K562 (cell line): ENCODE data around the gene YBX3. TPM values are rescaled to one million over a fixed set of nuclear protein-coding genes. Genes with fewer than 3 reads are reported as not detected.

Experiments used
- polyA plus RNA-seq, 8 experiments: library from polyadenylated mRNA; depleted of rRNA in 4 of 8; stranded (reverse) in 5 of 8; unstranded in 3 of 8; fragments of >200 nt; fragmentation: Nextera tagmentation in 2 of 8; fragmentation: Illumina TruSeq in 1 of 8; extraction: Ambion mirVana in 2 of 8; extraction: Trizol in 1 of 8; gene quantifications; 2 replicates each; pipeline versions ENCODE4 v1.2.1 to v1.2.3, GENCODE V29; 2011 to 2014; ENCODE audit warnings: inconsistent platforms in 1 of 8, missing spikeins in 1 of 8
- total RNA-seq, 7 experiments: library from RNA; depleted of rRNA in 6 of 7; stranded (reverse); fragments of >200 nt in 6 of 7; fragmentation: Illumina TruSeq in 2 of 7; extraction: Trizol in 2 of 7; gene quantifications; 2 replicates each; pipeline versions ENCODE4 v1.2.1 to v1.2.3, GENCODE V29; 2011 to 2021; ENCODE audit warnings: low replicate concordance in 1 of 7

YBX3 gene
- total and polyA plus RNA-seq, 9 of the 15 experiments (the other 6 are each of a cell fraction or from before 2014, with no cell fraction given) = 47.0 to 239 (median 81.5) TPM

Other genes with a start within 250 kb of the YBX3 start
Only the 7 nearest of the 12 such genes appear.
- 50.7 and 57.0 TPM in 2 replicates for gene MAGOHB, start 109.7 kb downstream of the YBX3 start, total RNA-seq (2014; rRNA removed)
- 94.5 and 110 TPM in 2 replicates for gene MAGOHB, start 109.7 kb downstream of the YBX3 start, total RNA-seq (2014; rRNA removed; fragmentation: Illumina TruSeq; extraction: Trizol)
- gene MAGOHB, start 109.7 kb downstream of the YBX3 start, total RNA-seq (2015; rRNA removed; fragmentation: Illumina TruSeq; extraction: Trizol) = 78.2 and 85.4 TPM in 2 replicates
- 55.4 and 62.3 TPM in 2 replicates for gene MAGOHB, start 109.7 kb downstream of the YBX3 start, total RNA-seq (2021)
- gene MAGOHB, start 109.7 kb downstream of the YBX3 start, polyA plus RNA-seq (2011; rRNA removed) = 42.2 and 58.0 TPM in 2 replicates
- gene MAGOHB, start 109.7 kb downstream of the YBX3 start, polyA plus RNA-seq (2014; fragmentation: Illumina TruSeq; extraction: Trizol) = 34.5 and 34.7 TPM in 2 replicates
- 100 to 1,000 TPM; 168 to 177 TPM for gene MAGOHB, start 109.7 kb downstream of the YBX3 start, polyA plus RNA-seq (2014; fragmentation: Nextera tagmentation; extraction: Ambion mirVana)
- gene MAGOHB, start 109.7 kb downstream of the YBX3 start, polyA plus RNA-seq (2014; rRNA removed) = 79.6 and 87.9 TPM in 2 replicates
- gene STYK1, start 49.3 kb downstream of the YBX3 start, total RNA-seq (2014; rRNA removed) = 0.16 and 0.64 TPM in 2 replicates
- gene STYK1, start 49.3 kb downstream of the YBX3 start, total RNA-seq (2014; rRNA removed; fragmentation: Illumina TruSeq; extraction: Trizol) = 0.38 and 1.1 TPM in 2 replicates
- 0.34 and 1.8 TPM in 2 replicates for gene STYK1, start 49.3 kb downstream of the YBX3 start, total RNA-seq (2015; rRNA removed; fragmentation: Illumina TruSeq; extraction: Trizol)
- 0.31 and 0.95 TPM in 2 replicates for gene STYK1, start 49.3 kb downstream of the YBX3 start, total RNA-seq (2021)
- gene STYK1, start 49.3 kb downstream of the YBX3 start, polyA plus RNA-seq (2011; rRNA removed) = 0.31 and 0.38 TPM in 2 replicates
- 0.36 and 0.56 TPM in 2 replicates for gene STYK1, start 49.3 kb downstream of the YBX3 start, polyA plus RNA-seq (2014; fragmentation: Illumina TruSeq; extraction: Trizol)
- under 1 TPM; 0.44 to 0.67 TPM for gene STYK1, start 49.3 kb downstream of the YBX3 start, polyA plus RNA-seq (2014; fragmentation: Nextera tagmentation; extraction: Ambion mirVana)
- 0.11 and 0.46 TPM in 2 replicates for gene STYK1, start 49.3 kb downstream of the YBX3 start, polyA plus RNA-seq (2014; rRNA removed)
- gene TAS2R7, start 79.3 kb upstream of the YBX3 start, total RNA-seq (2014; rRNA removed) = not detected in 2 replicates
- not detected in 2 replicates for gene TAS2R7, start 79.3 kb upstream of the YBX3 start, total RNA-seq (2014; rRNA removed; fragmentation: Illumina TruSeq; extraction: Trizol)
- not detected in 2 replicates for gene TAS2R7, start 79.3 kb upstream of the YBX3 start, total RNA-seq (2015; rRNA removed; fragmentation: Illumina TruSeq; extraction: Trizol)
- gene TAS2R7, start 79.3 kb upstream of the YBX3 start, total RNA-seq (2021) = not detected in 2 replicates
- not detected in 2 replicates for gene TAS2R7, start 79.3 kb upstream of the YBX3 start, polyA plus RNA-seq (2011; rRNA removed)
- not detected in 2 replicates for gene TAS2R7, start 79.3 kb upstream of the YBX3 start, polyA plus RNA-seq (2014; fragmentation: Illumina TruSeq; extraction: Trizol)
- not detected for gene TAS2R7, start 79.3 kb upstream of the YBX3 start, polyA plus RNA-seq (2014; fragmentation: Nextera tagmentation; extraction: Ambion mirVana)
- gene TAS2R7, start 79.3 kb upstream of the YBX3 start, polyA plus RNA-seq (2014; rRNA removed) = not detected in 2 replicates
- gene TAS2R8, start 84.0 kb upstream of the YBX3 start, total RNA-seq (2014; rRNA removed) = not detected in 2 replicates
- not detected in 2 replicates for gene TAS2R8, start 84.0 kb upstream of the YBX3 start, total RNA-seq (2014; rRNA removed; fragmentation: Illumina TruSeq; extraction: Trizol)
- gene TAS2R8, start 84.0 kb upstream of the YBX3 start, total RNA-seq (2015; rRNA removed; fragmentation: Illumina TruSeq; extraction: Trizol) = not detected in 2 replicates
- gene TAS2R8, start 84.0 kb upstream of the YBX3 start, total RNA-seq (2021) = not detected in 2 replicates
- not detected in 2 replicates for gene TAS2R8, start 84.0 kb upstream of the YBX3 start, polyA plus RNA-seq (2011; rRNA removed)
- gene TAS2R8, start 84.0 kb upstream of the YBX3 start, polyA plus RNA-seq (2014; fragmentation: Illumina TruSeq; extraction: Trizol) = not detected in 2 replicates
- not detected for gene TAS2R8, start 84.0 kb upstream of the YBX3 start, polyA plus RNA-seq (2014; fragmentation: Nextera tagmentation; extraction: Ambion mirVana)
- not detected in 2 replicates for gene TAS2R8, start 84.0 kb upstream of the YBX3 start, polyA plus RNA-seq (2014; rRNA removed)
- gene TAS2R9, start 86.8 kb upstream of the YBX3 start, total RNA-seq (2014; rRNA removed) = not detected in 2 replicates
- not detected in 2 replicates for gene TAS2R9, start 86.8 kb upstream of the YBX3 start, total RNA-seq (2014; rRNA removed; fragmentation: Illumina TruSeq; extraction: Trizol)
- gene TAS2R9, start 86.8 kb upstream of the YBX3 start, total RNA-seq (2015; rRNA removed; fragmentation: Illumina TruSeq; extraction: Trizol) = not detected in 2 replicates
- not detected in 2 replicates for gene TAS2R9, start 86.8 kb upstream of the YBX3 start, total RNA-seq (2021)
- gene TAS2R9, start 86.8 kb upstream of the YBX3 start, polyA plus RNA-seq (2011; rRNA removed) = not detected in 2 replicates
- gene TAS2R9, start 86.8 kb upstream of the YBX3 start, polyA plus RNA-seq (2014; fragmentation: Illumina TruSeq; extraction: Trizol) = not detected in 2 replicates
- not detected for gene TAS2R9, start 86.8 kb upstream of the YBX3 start, polyA plus RNA-seq (2014; fragmentation: Nextera tagmentation; extraction: Ambion mirVana)
- gene TAS2R9, start 86.8 kb upstream of the YBX3 start, polyA plus RNA-seq (2014; rRNA removed) = not detected in 2 replicates
- gene TAS2R10, start 103.0 kb upstream of the YBX3 start, total RNA-seq (2014; rRNA removed) = not detected in 2 replicates
- 0.16 and 0.22 TPM in 2 replicates for gene TAS2R10, start 103.0 kb upstream of the YBX3 start, total RNA-seq (2014; rRNA removed; fragmentation: Illumina TruSeq; extraction: Trizol)
- gene TAS2R10, start 103.0 kb upstream of the YBX3 start, total RNA-seq (2015; rRNA removed; fragmentation: Illumina TruSeq; extraction: Trizol) = 0.51 and 0.53 TPM in 2 replicates
- gene TAS2R10, start 103.0 kb upstream of the YBX3 start, total RNA-seq (2021) = not detected in 2 replicates
- gene TAS2R10, start 103.0 kb upstream of the YBX3 start, polyA plus RNA-seq (2011; rRNA removed) = not detected in 2 replicates
- gene TAS2R10, start 103.0 kb upstream of the YBX3 start, polyA plus RNA-seq (2014; fragmentation: Illumina TruSeq; extraction: Trizol) = not detected in 2 replicates
- not detected for gene TAS2R10, start 103.0 kb upstream of the YBX3 start, polyA plus RNA-seq (2014; fragmentation: Nextera tagmentation; extraction: Ambion mirVana)
- gene TAS2R10, start 103.0 kb upstream of the YBX3 start, polyA plus RNA-seq (2014; rRNA removed) = not detected in 2 replicates
- 0.45 and 1.6 TPM in 2 replicates for gene PRR4, start 126.2 kb upstream of the YBX3 start, total RNA-seq (2014; rRNA removed)
- 2.6 and 2.8 TPM in 2 replicates for gene PRR4, start 126.2 kb upstream of the YBX3 start, total RNA-seq (2014; rRNA removed; fragmentation: Illumina TruSeq; extraction: Trizol)
- gene PRR4, start 126.2 kb upstream of the YBX3 start, total RNA-seq (2015; rRNA removed; fragmentation: Illumina TruSeq; extraction: Trizol) = 3.0 and 3.1 TPM in 2 replicates
- gene PRR4, start 126.2 kb upstream of the YBX3 start, total RNA-seq (2021) = 1.6 and 2.1 TPM in 2 replicates
- gene PRR4, start 126.2 kb upstream of the YBX3 start, polyA plus RNA-seq (2011; rRNA removed) = 0.89 and 2.8 TPM in 2 replicates
- gene PRR4, start 126.2 kb upstream of the YBX3 start, polyA plus RNA-seq (2014; fragmentation: Illumina TruSeq; extraction: Trizol) = 3.2 and 5.0 TPM in 2 replicates
- gene PRR4, start 126.2 kb upstream of the YBX3 start, polyA plus RNA-seq (2014; fragmentation: Nextera tagmentation; extraction: Ambion mirVana) = 1 to 10 TPM; 1.8 to 3.3 TPM
- 1.4 TPM in 2 replicates for gene PRR4, start 126.2 kb upstream of the YBX3 start, polyA plus RNA-seq (2014; rRNA removed)